Measurements from ENCODE around the gene PALM.

GRCh38 chr19:695352-695949, 13.3 kb upstream of the PALM start, which contains the start of gene PRSS57:
- TF ChIP-seq, protein P1, sequence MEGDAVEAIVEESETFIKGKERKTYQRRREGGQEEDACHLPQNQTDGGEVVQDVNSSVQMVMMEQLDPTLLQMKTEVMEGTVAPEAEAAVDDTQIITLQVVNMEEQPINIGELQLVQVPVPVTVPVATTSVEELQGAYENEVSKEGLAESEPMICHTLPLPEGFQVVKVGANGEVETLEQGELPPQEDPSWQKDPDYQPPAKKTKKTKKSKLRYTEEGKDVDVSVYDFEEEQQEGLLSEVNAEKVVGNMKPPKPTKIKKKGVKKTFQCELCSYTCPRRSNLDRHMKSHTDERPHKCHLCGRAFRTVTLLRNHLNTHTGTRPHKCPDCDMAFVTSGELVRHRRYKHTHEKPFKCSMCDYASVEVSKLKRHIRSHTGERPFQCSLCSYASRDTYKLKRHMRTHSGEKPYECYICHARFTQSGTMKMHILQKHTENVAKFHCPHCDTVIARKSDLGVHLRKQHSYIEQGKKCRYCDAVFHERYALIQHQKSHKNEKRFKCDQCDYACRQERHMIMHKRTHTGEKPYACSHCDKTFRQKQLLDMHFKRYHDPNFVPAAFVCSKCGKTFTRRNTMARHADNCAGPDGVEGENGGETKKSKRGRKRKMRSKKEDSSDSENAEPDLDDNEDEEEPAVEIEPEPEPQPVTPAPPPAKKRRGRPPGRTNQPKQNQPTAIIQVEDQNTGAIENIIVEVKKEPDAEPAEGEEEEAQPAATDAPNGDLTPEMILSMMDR (conservative IDR thresholded peaks at IDR 0.05; ENCODE audit: low read depth, low read length) = no peak
- no peak for TF ChIP-seq EZH2 (IDR thresholded peaks at IDR 0.05; ENCODE audit: borderline replicate concordance, low read depth, low read length, poor library complexity, severe bottlenecking)
